ENCODE data around the gene TPM1.

Gene TPM1

DNA sequence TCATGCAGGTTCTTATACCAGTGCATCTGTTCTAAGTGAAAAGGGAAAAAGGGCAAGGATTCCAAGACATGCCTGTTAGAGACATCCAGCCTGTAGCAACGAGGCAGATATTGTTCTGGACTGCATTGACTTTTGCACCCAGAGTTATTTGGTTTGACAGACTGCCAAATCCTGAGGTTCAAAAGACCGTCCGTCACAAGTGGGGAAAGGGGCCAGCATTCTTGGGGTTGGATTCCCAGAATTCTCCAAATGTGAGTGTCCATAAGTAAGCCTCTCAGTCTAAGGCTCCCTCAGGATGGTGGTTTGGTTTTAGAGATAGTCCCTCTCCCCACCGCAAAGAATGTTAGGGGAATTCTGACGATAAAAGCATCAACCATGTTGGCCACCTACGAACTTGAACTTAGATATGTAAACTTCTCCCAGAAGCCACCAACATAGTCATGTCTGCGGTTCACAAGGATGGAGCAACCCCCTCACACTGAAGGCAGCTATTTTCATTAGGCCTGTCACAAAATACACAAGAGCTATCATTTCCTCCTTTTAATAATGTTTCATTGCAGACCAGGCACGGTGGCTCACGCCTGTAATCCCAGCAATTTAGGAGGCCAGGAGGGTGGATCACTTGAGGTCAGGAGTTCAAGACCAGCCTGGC, 65.5 kb downstream of the TPM1 start:
- H3K4me3 ChIP-seq (replicated peaks; ENCODE audit: low read depth, low read length), result no peak overlapping the region
- TF ChIP-seq, protein P1, sequence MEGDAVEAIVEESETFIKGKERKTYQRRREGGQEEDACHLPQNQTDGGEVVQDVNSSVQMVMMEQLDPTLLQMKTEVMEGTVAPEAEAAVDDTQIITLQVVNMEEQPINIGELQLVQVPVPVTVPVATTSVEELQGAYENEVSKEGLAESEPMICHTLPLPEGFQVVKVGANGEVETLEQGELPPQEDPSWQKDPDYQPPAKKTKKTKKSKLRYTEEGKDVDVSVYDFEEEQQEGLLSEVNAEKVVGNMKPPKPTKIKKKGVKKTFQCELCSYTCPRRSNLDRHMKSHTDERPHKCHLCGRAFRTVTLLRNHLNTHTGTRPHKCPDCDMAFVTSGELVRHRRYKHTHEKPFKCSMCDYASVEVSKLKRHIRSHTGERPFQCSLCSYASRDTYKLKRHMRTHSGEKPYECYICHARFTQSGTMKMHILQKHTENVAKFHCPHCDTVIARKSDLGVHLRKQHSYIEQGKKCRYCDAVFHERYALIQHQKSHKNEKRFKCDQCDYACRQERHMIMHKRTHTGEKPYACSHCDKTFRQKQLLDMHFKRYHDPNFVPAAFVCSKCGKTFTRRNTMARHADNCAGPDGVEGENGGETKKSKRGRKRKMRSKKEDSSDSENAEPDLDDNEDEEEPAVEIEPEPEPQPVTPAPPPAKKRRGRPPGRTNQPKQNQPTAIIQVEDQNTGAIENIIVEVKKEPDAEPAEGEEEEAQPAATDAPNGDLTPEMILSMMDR (IDR thresholded peaks at IDR 0.05; ENCODE audit: low read length, missing control alignments), result no peak
- DNase-seq (ENCODE audit: low read depth), result peak; percentile 100

DNA sequence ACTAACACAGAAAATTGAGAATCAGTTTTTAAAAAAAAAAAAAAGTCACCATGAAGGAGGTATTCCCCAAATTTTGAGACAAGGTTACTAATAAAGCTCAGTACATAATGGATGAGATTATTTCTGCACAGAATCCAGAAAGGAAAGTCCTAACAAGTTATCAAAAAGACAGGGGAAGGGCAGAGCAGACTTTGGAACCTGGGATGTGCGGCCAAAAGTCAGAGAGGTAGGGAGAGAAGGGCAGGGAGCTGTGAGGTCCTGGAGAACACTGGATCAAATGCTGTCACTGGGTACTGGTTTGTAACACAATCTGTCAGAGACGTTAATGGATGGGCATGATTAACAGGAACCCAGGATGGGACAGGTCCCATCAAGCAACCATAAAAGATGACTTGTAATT, 67.0 kb downstream of the TPM1 start:
- no peak overlapping the region for H3K4me3 ChIP-seq (replicated peaks; ENCODE audit: low read depth, low read length)
- TF ChIP-seq, protein P1 (IDR thresholded peaks at IDR 0.05; ENCODE audit: low read length, missing control alignments), result no peak
- no peak for DNase-seq (ENCODE audit: low read depth)

DNA sequence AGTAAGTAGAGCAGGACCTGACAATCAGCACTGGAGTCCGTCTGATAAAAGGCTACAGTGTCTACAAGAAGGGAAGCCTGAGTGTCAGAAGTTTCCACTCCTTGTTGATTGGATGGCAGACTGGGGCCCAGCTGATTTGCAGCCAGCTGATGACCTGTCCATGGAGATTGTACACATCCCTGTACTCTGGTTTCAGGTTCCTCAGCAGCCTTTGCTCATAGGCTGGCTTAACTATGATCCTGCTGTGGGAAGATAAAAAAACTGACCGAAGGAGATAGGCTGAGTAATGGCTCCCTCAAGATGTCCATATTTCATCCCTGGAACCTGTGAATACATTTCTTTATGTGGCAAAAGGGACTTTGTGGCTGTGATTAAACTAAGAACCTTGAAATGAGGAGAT, 67.4 kb downstream of the TPM1 start:
- TF ChIP-seq, protein P1 (IDR thresholded peaks at IDR 0.05; ENCODE audit: low read length, missing control alignments), result no peak
- no peak for DNase-seq (ENCODE audit: low read depth)
- H3K4me3 ChIP-seq (replicated peaks; ENCODE audit: low read depth, low read length), result no peak overlapping the region

DNA sequence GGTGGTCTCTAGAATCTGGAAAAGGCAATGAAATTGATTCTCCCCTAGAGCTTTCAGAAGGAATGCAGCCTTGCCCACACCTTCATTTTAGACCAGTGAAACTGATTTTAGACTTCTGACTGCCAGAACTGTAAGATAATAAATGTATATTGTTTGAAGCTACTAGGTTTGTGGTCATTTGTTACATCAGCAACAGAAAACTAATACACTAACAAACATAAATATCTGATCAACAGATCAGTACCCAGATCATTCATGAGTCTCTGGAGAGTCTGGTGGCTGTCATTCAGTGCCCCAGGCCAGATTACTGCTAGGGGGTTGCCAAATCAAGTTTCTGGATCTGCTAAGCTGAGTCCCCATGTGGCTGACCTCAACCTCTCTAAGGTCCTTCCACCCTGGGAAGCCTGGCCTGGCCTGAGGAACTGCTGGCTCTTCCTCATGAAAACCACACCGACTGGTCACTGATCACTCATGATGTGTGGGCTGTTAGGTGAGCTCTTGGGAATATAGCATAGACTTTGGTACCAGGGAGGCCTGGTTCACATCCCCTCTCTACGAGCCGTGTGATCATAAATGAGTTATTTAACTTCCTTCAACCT, 68.0 kb downstream of the TPM1 start:
- no peak for DNase-seq (ENCODE audit: low read depth)
- H3K4me3 ChIP-seq (replicated peaks; ENCODE audit: low read depth, low read length), result no peak overlapping the region
- TF ChIP-seq, protein P1 (IDR thresholded peaks at IDR 0.05; ENCODE audit: low read length, missing control alignments), result no peak

DNA sequence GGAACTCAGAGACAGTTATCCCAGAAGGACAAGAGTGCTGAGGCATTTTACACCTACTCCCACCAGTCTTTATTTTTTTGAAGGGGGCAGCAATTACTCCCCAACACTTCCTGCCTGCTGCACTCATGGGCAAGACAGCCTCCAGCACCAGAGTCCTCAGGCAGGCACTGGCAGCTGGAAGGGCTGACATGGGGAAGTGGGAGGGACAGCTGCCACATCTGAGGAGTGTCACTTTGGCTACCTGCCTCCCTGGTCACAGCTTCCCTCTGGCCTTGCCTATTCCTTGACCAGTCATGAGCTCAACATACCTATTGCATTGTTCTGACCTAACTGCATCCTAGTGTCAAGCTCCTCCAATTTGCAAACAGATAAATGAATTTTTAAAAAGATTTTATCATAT, 68.9 kb downstream of the TPM1 start:
- TF ChIP-seq, protein P1 (IDR thresholded peaks at IDR 0.05; ENCODE audit: low read length, missing control alignments), result no peak
- no peak for DNase-seq (ENCODE audit: low read depth)
- H3K4me3 ChIP-seq (replicated peaks; ENCODE audit: low read depth, low read length), result no peak overlapping the region

DNA sequence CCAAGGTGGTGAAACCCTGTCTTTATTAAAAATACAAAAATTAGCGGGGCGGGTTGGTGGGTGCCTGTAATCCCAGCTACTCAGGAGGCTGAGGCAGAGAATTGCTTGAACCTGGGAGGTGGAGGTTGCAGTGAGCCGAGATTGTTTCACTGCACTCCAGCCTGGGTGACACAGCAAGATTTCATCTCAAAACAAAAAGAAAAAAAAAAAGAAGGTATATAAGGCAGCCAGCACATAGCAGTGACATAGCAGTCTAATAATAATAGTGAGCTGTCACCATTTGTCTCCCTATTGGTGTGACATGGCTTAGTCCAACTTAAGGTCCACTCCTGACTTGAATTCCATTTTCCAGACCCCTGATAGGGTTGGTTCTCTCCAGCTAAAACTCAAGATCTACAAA, 70.3 kb downstream of the TPM1 start:
- DNase-seq (ENCODE audit: low read depth), result no peak
- H3K4me3 ChIP-seq (replicated peaks; ENCODE audit: low read depth, low read length), result no peak overlapping the region
- TF ChIP-seq, protein P1 (IDR thresholded peaks at IDR 0.05; ENCODE audit: low read length, missing control alignments), result no peak

DNA sequence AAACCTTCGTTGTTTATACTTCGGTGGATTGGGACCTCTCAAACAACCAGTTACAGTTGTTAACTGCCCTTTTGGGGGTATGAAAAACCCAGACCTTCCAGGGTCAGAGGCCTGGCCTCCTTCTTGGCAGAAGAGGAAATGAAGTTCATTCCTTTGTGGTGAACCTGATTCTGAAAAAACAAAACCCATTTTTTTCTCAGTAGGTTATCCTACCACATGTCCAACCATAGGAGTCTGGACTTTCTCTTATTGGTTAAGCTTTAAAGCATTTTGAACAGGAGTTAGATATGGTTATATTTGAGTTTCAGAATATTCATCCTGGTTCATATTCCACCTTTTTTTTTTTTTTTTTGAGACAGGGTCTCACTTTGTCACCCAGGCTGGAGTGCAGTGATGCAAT, 71.9 kb downstream of the TPM1 start:
- H3K4me3 ChIP-seq (replicated peaks; ENCODE audit: low read depth, low read length), result no peak overlapping the region
- TF ChIP-seq, protein P1 (IDR thresholded peaks at IDR 0.05; ENCODE audit: low read length, missing control alignments), result no peak
- no peak for DNase-seq (ENCODE audit: low read depth)

Data from fibroblast of pulmonary artery (primary cell).